ENCODE measurements around the gene SLC16A7. TPM values are rescaled to one million over a fixed set of nuclear protein-coding genes. Genes with fewer than 3 reads are reported as not detected.

Gene SLC16A7
- total RNA-seq, 4 donors from 2014 or later: 39.1 to 163 (median 88.9) TPM

DNA sequence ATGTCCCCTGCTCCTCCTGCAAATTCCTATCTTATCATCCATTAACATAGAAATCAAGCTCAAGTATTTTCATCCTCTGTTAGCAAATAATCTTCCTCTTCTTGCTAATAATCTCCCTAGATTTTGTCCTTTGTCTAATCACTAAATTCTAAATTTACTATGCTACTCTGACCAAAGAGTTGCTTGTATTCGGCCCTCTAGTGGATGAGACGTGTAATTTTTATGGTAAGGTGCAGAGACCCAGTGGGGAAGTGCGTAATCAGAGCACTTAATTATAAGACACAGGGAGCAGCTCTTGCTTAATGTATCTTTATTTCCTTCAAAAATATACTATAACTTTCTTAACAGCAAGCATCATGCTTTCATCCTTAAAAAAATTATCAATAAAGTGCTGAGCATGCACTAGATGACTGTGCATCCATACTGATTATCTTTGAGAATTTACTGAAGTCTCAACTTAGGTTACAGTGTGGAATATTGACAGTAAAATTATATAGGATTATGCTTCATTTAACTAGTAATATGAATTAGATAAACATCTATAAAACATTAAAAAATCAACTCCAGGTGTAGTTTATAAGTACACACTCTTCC is 212.6 kb downstream of the SLC16A7 start:
- no peak for TF ChIP-seq CTCF (IDR thresholded peaks at IDR 0.05; ENCODE audit: low read depth)

DNA sequence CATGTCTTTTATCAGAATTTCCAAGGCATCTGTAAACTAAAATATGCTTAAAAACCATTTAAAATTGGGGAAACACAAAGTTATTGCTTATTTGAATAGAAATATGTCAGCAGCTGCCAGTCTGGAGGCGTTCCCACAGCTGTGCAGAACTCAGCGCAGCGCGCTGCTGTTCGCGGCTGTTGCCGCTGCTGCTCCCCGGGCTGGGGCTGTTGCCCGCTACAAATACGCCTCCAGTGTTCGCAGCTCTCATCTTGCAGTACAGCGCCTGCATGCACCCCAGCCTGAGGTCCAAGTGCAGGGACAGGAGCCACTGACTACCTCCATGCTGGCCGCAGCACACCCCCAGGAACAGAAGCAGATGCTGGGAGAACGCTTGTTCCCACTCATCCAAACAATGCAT is 216.2 kb downstream of the SLC16A7 start:
- no peak for TF ChIP-seq CTCF (IDR thresholded peaks at IDR 0.05; ENCODE audit: low read depth)

GRCh38 chr12:59812716-59813115 is 216.9 kb downstream of the SLC16A7 start:
- TF ChIP-seq CTCF (IDR thresholded peaks at IDR 0.05; ENCODE audit: low read depth): no peak

DNA sequence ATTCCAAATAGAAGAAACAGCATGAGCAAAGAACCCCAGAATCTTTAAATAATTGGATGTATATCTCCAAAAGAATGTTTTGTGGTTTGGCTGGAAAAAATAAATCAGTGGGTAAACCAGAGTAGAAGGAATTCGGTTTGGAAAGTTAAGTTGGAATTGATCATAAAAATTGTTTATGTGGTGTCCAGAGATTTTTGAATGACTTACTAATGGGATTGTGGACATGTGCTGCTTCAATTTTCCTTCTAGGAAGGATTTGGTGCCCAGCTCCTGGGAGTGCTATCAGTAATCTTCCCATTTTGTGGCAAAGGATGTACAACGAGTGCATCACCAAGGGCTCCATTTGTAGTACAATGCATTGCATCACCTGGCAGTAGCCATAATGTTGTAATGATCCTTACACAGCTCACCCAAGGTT is 224.8 kb downstream of the SLC16A7 start:
- TF ChIP-seq CTCF (IDR thresholded peaks at IDR 0.05; ENCODE audit: low read depth): no peak

GRCh38 chr12:59823567-59823966 is 227.7 kb downstream of the SLC16A7 start:
- TF ChIP-seq CTCF (IDR thresholded peaks at IDR 0.05; ENCODE audit: low read depth): no peak

DNA sequence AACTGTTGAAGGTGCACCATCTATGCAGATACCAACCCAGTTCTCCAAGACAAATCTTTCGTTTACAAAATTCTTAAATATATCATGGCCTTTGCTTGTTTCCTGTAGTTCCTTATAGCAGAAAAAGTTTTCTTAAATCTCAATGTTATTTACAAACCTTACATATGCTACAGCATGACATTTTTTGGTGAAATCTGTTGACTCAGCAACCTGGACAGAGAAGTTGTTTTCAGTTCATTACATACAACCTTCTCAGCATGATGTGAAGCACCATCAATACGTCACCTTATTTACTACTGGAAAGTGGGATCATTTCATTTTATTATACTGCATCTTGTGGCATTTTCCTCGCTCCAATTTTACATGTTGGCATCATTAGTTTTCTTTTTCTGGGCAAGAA is 231.9 kb downstream of the SLC16A7 start:
- no peak for TF ChIP-seq CTCF (IDR thresholded peaks at IDR 0.05; ENCODE audit: low read depth)

DNA sequence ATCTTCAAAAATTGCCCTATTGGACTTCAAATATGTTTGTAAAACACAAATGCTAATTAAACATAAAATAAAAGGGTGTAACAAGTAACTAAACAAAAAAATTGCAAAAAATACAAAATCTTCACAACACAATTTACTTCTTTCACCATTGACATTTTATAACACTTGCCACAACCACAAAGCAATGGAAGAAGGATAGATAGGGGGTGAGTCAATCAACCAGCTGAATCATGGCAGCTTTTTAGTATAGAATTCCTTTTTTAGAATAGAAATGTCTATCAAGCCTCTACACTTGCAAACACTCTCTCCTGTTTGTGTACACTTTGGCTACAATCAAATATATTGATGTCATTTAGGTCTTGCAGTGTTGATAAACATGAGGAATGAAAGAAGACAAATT is 232.7 kb downstream of the SLC16A7 start:
- TF ChIP-seq CTCF (IDR thresholded peaks at IDR 0.05; ENCODE audit: low read depth): no peak

Measured in subcutaneous adipose tissue (tissue), 4 donors.